K562 (cell line): ENCODE results near the gene ARL2. TPM values are rescaled to one million over a fixed set of nuclear protein-coding genes. Genes with fewer than 3 reads are reported as not detected.

Source experiments
- ATAC-seq: fragments of 200-7000 bp; cut with Tn5 transposase; 3 replicates; pipeline ENCODE4 v1.9.1; 2020; ENCODE audit warnings: moderate library complexity
- BruUV-seq: library from RNA; stranded (reverse); fragments of 400-500 nt; replicated peaks from 2 replicates; lab custom pipeline; 2021; lab: Mats Ljungman, UMichigan
- CTCF ChIA-PET: fragments of 300-600 bp; formaldehyde crosslinking; extraction: SDS; loops from one replicate; lab custom pipeline; 2021; ENCODE audit warnings: low intra/inter-chr PET ratio; lab: Yijun Ruan, JAX
- POLR2A ChIA-PET: fragments of 300-600, 350-650 bp; sonication (Branson Sonifier 250); formaldehyde crosslinking; extraction: SDS; loops from one replicate; lab custom pipeline; 2021; ENCODE audit warnings: antibody characterized with exemption, inconsistent platforms; lab: Yijun Ruan, JAX
- DNase-seq, 4 experiments: peaks; one replicate each; pipeline versions ENCODE4 v3.0.0 to v3.0.0-alpha.2; 2011 to 2018; ENCODE audit warnings: low spot score in 3 of 4, mixed read lengths in 3 of 4; ENCODE audit errors: extremely low read depth in 1 of 4
- FAIRE-seq: peaks from 2 replicates; lab custom pipeline; 2011; peaks lifted over from hg19 to GRCh38; lab: Jason Lieb, UNC
- H2AFZ ChIP-seq: 2 replicates; pipeline ENCODE4 v1.6.0; 2011; ENCODE audit warnings: low read depth, low read length, control low read depth, inconsistent platforms
- H3K27ac ChIP-seq: fragments of 200-600 bp; 3 replicates; pipeline ENCODE4 v1.8.0; 2011; ENCODE audit warnings: low read depth, mild to moderate bottlenecking, control low read depth, inconsistent platforms, low read length, moderate library complexity, mixed read lengths; ENCODE audit errors: extremely low read depth
- H3K27me3 ChIP-seq, 2 experiments: fragments of 300-600 bp in 1 of 2; 2 replicates in 1 of 2; 3 replicates in 1 of 2; pipeline versions ENCODE4 v1.6.0 to v1.8.0; 2011; ENCODE audit warnings: inconsistent platforms in 2 of 2, low read length in 2 of 2, mild to moderate bottlenecking in 1 of 2, mixed read lengths in 1 of 2, moderate library complexity in 1 of 2; ENCODE audit not compliant: control insufficient read depth in 2 of 2, insufficient read depth in 2 of 2
- H3K36me3 ChIP-seq: fragments of 300-600 bp; 3 replicates; pipeline ENCODE4 v1.8.0; 2011; ENCODE audit warnings: mild to moderate bottlenecking, low read length, inconsistent platforms; ENCODE audit not compliant: control insufficient read depth, insufficient read depth
- H3K4me1 ChIP-seq, 2 experiments: fragments of 200-600 bp in 1 of 2; replicated peaks in 1 of 2; 2 replicates in 1 of 2; 3 replicates in 1 of 2; pipeline versions ENCODE4 v1.5.1 to v1.8.0; 2011; ENCODE audit warnings: inconsistent platforms in 2 of 2, low read length in 2 of 2, mild to moderate bottlenecking in 1 of 2, mixed read lengths in 1 of 2, moderate library complexity in 1 of 2; ENCODE audit not compliant: control insufficient read depth in 2 of 2, insufficient read depth in 2 of 2
- H3K4me2 ChIP-seq: 2 replicates; pipeline ENCODE4 v1.6.1; 2011; ENCODE audit warnings: low read length, control low read depth, inconsistent platforms, mixed read lengths; ENCODE audit not compliant: insufficient read depth
- H3K4me3 ChIP-seq: fragments of 200-600 bp; sonication (generic), shearing (Covaris generic); 2 replicates; pipeline ENCODE4 v1.5.1; 2016; ENCODE audit warnings: control low read depth, inconsistent platforms
- H3K79me2 ChIP-seq: fragments of 200-600 bp; 3 replicates; pipeline ENCODE4 v1.8.0; 2011; ENCODE audit warnings: low read length, inconsistent platforms; ENCODE audit not compliant: control insufficient read depth, insufficient read depth
- H3K9ac ChIP-seq, 2 experiments: 2 replicates each; pipeline versions ENCODE4 v1.6.0 to v1.6.1; 2011; ENCODE audit warnings: low read depth in 2 of 2, low read length in 2 of 2, control low read depth in 1 of 2, inconsistent platforms in 1 of 2, mild to moderate bottlenecking in 1 of 2, mixed read lengths in 1 of 2; ENCODE audit not compliant: insufficient read depth in 1 of 2
- H3K9me1 ChIP-seq: one replicate; pipeline ENCODE4 v1.6.0; 2011; ENCODE audit warnings: inconsistent platforms, mild to moderate bottlenecking, low read length, moderate library complexity; ENCODE audit not compliant: control insufficient read depth, insufficient read depth
- H3K9me3 ChIP-seq: replicated peaks from 2 replicates; pipeline ENCODE4 v1.5.1; 2011; ENCODE audit warnings: low read depth, low read length, inconsistent platforms; ENCODE audit not compliant: control insufficient read depth, insufficient read depth
- H4K20me1 ChIP-seq: replicated peaks from 2 replicates; pipeline ENCODE4 v1.6.1; 2011; ENCODE audit warnings: low read length, inconsistent platforms, mixed read lengths; ENCODE audit not compliant: control insufficient read depth, insufficient read depth
- BRD9 ChIP-seq: fragments of 450-650 bp; IDR thresholded peaks from 2 replicates; pipeline ENCODE4 v1.6.1; 2018; ENCODE audit warnings: low read depth; ENCODE audit not compliant: partially characterized antibody
- C11orf30 ChIP-seq: fragments of 450-650 bp; IDR thresholded peaks from 2 replicates; pipeline ENCODE4 v1.6.1; 2016; ENCODE audit warnings: low read depth, mild to moderate bottlenecking
- GATAD2B ChIP-seq: fragments of 450-650 bp; IDR thresholded peaks from 2 replicates; pipeline ENCODE4 v1.6.1; 2017; ENCODE audit warnings: mild to moderate bottlenecking, borderline replicate concordance
- MAFG ChIP-seq: fragments of 450-650 bp; conservative IDR thresholded peaks from 2 replicates; pipeline ENCODE4 v1.6.1; 2016; ENCODE audit warnings: missing genetic modification characterization, missing compliant biosample characterization
- MAZ ChIP-seq, 2 experiments: fragments of 450-650 bp in 1 of 2; sonication (generic) in 1 of 2; formaldehyde crosslinking; IDR thresholded peaks in 1 of 2; conservative IDR thresholded peaks in 1 of 2; 2 replicates each; pipeline versions ENCODE4 v1.4.0 to v1.5.0; 2020; ENCODE audit warnings: mild to moderate bottlenecking in 1 of 2, missing genetic modification reagents in 1 of 2
- PCBP1 ChIP-seq: fragments of 200-400 bp; formaldehyde crosslinking; IDR thresholded peaks from 2 replicates; pipeline ENCODE4 v1.6.1; 2018; ENCODE audit warnings: mild to moderate bottlenecking, low read depth, low read length; ENCODE audit not compliant: poor library complexity, severe bottlenecking
- PKNOX1 ChIP-seq: fragments of 450-650 bp; IDR thresholded peaks from 2 replicates; pipeline ENCODE4 v1.6.1; 2016
- POLR2G ChIP-seq: fragments of 200-400 bp; formaldehyde crosslinking; IDR thresholded peaks from 2 replicates; pipeline ENCODE4 v1.6.1; 2017; ENCODE audit warnings: low read depth, mild to moderate bottlenecking, antibody characterized with exemption, low read length, moderate library complexity
- PRPF4 ChIP-seq: fragments of 200-400 bp; formaldehyde crosslinking; IDR thresholded peaks from one replicate; pipeline ENCODE4 v1.6.1; 2017; ENCODE audit warnings: low read length, low read depth, mild to moderate bottlenecking; ENCODE audit not compliant: insufficient read depth, poor library complexity, severe bottlenecking
- RBM39 ChIP-seq: fragments of 200-400 bp; formaldehyde crosslinking; optimal IDR thresholded peaks from 2 replicates; pipeline ENCODE3; 2018; ENCODE audit warnings: low read depth, low read length
- SMARCC2 ChIP-seq: fragments of 450-650 bp; IDR thresholded peaks from 2 replicates; pipeline ENCODE4 v1.6.1; 2017; ENCODE audit warnings: antibody characterized with exemption, moderate library complexity, mild to moderate bottlenecking, low read depth
- U2AF1 ChIP-seq: fragments of 200-400 bp; formaldehyde crosslinking; optimal IDR thresholded peaks from 2 replicates; pipeline ENCODE3; 2017; ENCODE audit warnings: mild to moderate bottlenecking, low read depth, low read length, moderate library complexity
- YY1 ChIP-seq, 3 experiments: IDR thresholded peaks; 2 replicates each; pipeline ENCODE4 v1.6.1; 2011; ENCODE audit warnings: low read length in 2 of 3, mild to moderate bottlenecking in 2 of 3, moderate library complexity in 2 of 3, borderline replicate concordance in 1 of 3, control low read depth in 1 of 3, low read depth in 1 of 3; ENCODE audit not compliant: insufficient read depth in 3 of 3, insufficient replicate concordance in 2 of 3, control insufficient read depth in 1 of 3, insufficient read length in 1 of 3; ENCODE audit errors: extremely low read depth in 1 of 3
- ZNF316 ChIP-seq: fragments of 450-650 bp; IDR thresholded peaks from 2 replicates; pipeline ENCODE4 v1.6.1; 2016
- WGBS: fragments of 100-300 bp; shearing (Covaris generic); methylation state at CpG from one replicate; pipeline ENCODE4 v1.1.6; 2016; ENCODE audit warnings: low coverage, mixed read lengths; ENCODE audit not compliant: insufficient coverage; ENCODE audit errors: missing lambda C conversion rate; 5-methylcytosine and 5-hydroxymethylcytosine counted together
- in situ Hi-C: fragments of 300-500 bp; cut with MboI; formaldehyde crosslinking; loops from 4 replicates; pipeline ENCODE4 v1.15.0; 2018; ENCODE audit warnings: inconsistent platforms, mixed read lengths
- intact Hi-C: fragments of 100-400 bp; cut with micrococcal nuclease; formaldehyde crosslinking; loops from 2 replicates; pipeline ENCODE4 v1.14.2; 2022
- polyA plus RNA-seq, 8 experiments: library from polyadenylated mRNA; depleted of rRNA in 4 of 8; stranded (reverse) in 5 of 8; unstranded in 3 of 8; fragments of >200 nt; fragmentation: Nextera tagmentation in 2 of 8; fragmentation: Illumina TruSeq in 1 of 8; extraction: Ambion mirVana in 2 of 8; extraction: Trizol in 1 of 8; gene quantifications; 2 replicates each; pipeline versions ENCODE4 v1.2.1 to v1.2.3, GENCODE V29; 2011 to 2014; ENCODE audit warnings: inconsistent platforms in 1 of 8, missing spikeins in 1 of 8
- total RNA-seq, 7 experiments: library from RNA; depleted of rRNA in 6 of 7; stranded (reverse); fragments of >200 nt in 6 of 7; fragmentation: Illumina TruSeq in 2 of 7; extraction: Trizol in 2 of 7; gene quantifications; 2 replicates each; pipeline versions ENCODE4 v1.2.1 to v1.2.3, GENCODE V29; 2011 to 2021; ENCODE audit warnings: low replicate concordance in 1 of 7
- TF ChIP-seq, protein P1 (sequence below), 2 experiments: fragments of 450-650 bp in 1 of 2; IDR thresholded peaks; 2 replicates each; pipeline ENCODE4 v1.6.1; 2011 to 2017; ENCODE audit warnings: low read depth in 2 of 2, antibody characterized with exemption in 1 of 2, borderline replicate concordance in 1 of 2, low read length in 1 of 2, mild to moderate bottlenecking in 1 of 2, mixed read lengths in 1 of 2; ENCODE audit not compliant: control insufficient read depth in 1 of 2

ARL2 gene
- total and polyA plus RNA-seq, 9 of the 15 experiments (the other 6 are each of a cell fraction or from before 2014, with no cell fraction given), result 5.7 to 154 (median 92.2) TPM

- peak in 1 of 3 experiments; percentile 40 for TF ChIP-seq YY1 (IDR thresholded peaks at IDR 0.05; ENCODE audit: borderline replicate concordance in 1 of 3, control insufficient read depth in 1 of 3, extremely low read depth in 1 of 3, insufficient read depth in 3 of 3, insufficient read length in 1 of 3, insufficient replicate concordance in 2 of 3, low read depth in 1 of 3, low read length in 2 of 3)
- TF ChIP-seq POLR2G, result 0 out of 2 replicates have a peak, but pooled peaks have one; percentile 38
Observed at GRCh38 chr11:64989416-64989815, 24.5 kb upstream of the ARL2 start (continued).

DNA sequence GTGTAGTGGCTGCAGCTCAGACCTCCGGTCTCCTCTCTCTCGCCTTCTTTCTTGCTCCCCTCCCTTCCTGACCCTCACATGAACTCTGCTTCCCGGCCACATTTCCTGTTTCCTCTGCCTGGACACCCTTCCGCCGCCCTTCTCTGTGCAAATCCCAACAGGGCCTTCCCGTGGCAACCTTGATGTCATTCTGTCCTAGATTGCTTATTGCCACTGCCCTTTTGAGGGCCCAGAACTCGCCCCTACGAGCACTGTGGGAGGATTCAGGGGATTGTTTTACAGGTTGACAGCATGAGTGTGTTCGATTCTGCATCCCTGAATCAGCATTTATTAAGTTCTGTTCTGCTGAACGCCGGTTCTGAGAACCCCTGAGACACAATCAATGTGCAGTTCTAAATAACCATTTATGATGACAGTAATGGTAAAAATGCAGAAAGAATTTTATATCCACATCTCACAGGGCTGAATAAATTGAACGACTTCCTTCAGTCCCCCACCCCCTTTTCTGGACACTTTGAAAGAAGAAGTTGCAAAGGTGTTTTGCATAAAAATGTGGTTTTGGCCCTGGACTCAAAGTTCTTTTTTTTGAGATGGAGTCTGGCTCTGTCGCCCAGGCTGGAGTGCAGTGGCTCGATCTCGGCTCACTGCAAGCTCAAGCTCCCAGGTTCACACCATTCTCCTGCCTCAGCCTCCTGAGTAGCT is 23.6 kb upstream of the ARL2 start:
- ATAC-seq, result peak; percentile 87
- H3K4me2 ChIP-seq, result peak overlapping the region; percentile 69
- ChIA-PET POLR2A (interaction anchor here (0.7 kb wide), 1 partner anchor 156 kb away, joined by 3 read pairs; no protein-coding TSS in a partner anchor), CTCF (no interaction called here)
- peak overlapping the region; percentile 64 for H3K27ac ChIP-seq
- H3K4me3 ChIP-seq, result peak overlapping the region; percentile 14; the same call in 1 of the 2 replicates
- H2AFZ ChIP-seq, result peak overlapping the region; percentile 89
- peak; percentile 79 for FAIRE-seq
- H3K79me2 ChIP-seq, result no peaks in the 10 kb centered on the region
- H3K9ac ChIP-seq, result peak overlapping the region; percentile 42 to 85; a peak in 3 of 4 replicates
- no peaks in the 10 kb centered on the region for H4K20me1 ChIP-seq
- in situ Hi-C loops, result no loop called here
- peak in 2 of 4 experiments; percentile 54 to 81 for DNase-seq
- H3K9me1 ChIP-seq, result no peaks in the 10 kb centered on the region
- H3K27me3 ChIP-seq, result no peaks in the 10 kb centered on the region
- peaks cover 7 to 25% of the 10 kb centered on the region in 2 experiments; a peak in 3 of 5 replicates for H3K4me1 ChIP-seq
- no TSS peak for BruUV-seq
- WGBS, result 20% methylated on average over 15 of the region's 15 CpGs
- H3K9me3 ChIP-seq, result no peaks in the 10 kb centered on the region
- intact Hi-C loops, result no loop called here
- no peaks in the 10 kb centered on the region for H3K36me3 ChIP-seq
- no peak for TF ChIP-seq BRD9
- TF ChIP-seq SMARCC2, result no peak
- TF ChIP-seq MAFG (tag), result peak; percentile 83
- peak; percentile 94 for TF ChIP-seq C11orf30
- TF ChIP-seq PCBP1, result no peak
- TF ChIP-seq, protein P1, sequence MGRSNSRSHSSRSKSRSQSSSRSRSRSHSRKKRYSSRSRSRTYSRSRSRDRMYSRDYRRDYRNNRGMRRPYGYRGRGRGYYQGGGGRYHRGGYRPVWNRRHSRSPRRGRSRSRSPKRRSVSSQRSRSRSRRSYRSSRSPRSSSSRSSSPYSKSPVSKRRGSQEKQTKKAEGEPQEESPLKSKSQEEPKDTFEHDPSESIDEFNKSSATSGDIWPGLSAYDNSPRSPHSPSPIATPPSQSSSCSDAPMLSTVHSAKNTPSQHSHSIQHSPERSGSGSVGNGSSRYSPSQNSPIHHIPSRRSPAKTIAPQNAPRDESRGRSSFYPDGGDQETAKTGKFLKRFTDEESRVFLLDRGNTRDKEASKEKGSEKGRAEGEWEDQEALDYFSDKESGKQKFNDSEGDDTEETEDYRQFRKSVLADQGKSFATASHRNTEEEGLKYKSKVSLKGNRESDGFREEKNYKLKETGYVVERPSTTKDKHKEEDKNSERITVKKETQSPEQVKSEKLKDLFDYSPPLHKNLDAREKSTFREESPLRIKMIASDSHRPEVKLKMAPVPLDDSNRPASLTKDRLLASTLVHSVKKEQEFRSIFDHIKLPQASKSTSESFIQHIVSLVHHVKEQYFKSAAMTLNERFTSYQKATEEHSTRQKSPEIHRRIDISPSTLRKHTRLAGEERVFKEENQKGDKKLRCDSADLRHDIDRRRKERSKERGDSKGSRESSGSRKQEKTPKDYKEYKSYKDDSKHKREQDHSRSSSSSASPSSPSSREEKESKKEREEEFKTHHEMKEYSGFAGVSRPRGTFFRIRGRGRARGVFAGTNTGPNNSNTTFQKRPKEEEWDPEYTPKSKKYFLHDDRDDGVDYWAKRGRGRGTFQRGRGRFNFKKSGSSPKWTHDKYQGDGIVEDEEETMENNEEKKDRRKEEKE (IDR thresholded peaks at IDR 0.05; ENCODE audit: borderline replicate concordance in 1 of 2, control insufficient read depth in 1 of 2, low read depth in 2 of 2, low read length in 1 of 2), result no peak
- peak in 1 of 2 experiments; percentile 32; a peak in 1 of 4 replicates for TF ChIP-seq MAZ (CRISPR knock-in tag; conservative IDR thresholded peaks at IDR 0.05 in 1 of 2, IDR thresholded peaks at IDR 0.05 in 1 of 2)
- TF ChIP-seq PKNOX1, result no peak
- peak; percentile 96 for TF ChIP-seq ZNF316
- no peak for TF ChIP-seq U2AF1
- peak; percentile 67 for TF ChIP-seq RBM39
- TF ChIP-seq GATAD2B, result no peak
- TF ChIP-seq PRPF4, result no peak
